DND-41 (cell line): ENCODE measurements around the gene MYO1D.

ENCODE experiments used
- ATAC-seq: fragments of 200-7000 bp; cut with Tn5 transposase; 3 replicates; pipeline ENCODE4 v1.9.1; 2021; ENCODE audit warnings: low read depth; ENCODE audit not compliant: insufficient read depth
- DNase-seq: peaks from one replicate; pipeline ENCODE4 v3.0.0-alpha.2; 2020
- H2AFZ ChIP-seq: 2 replicates; pipeline ENCODE4 v1.6.0; 2012; ENCODE audit warnings: low read depth, low read length
- H3K27ac ChIP-seq: 2 replicates; pipeline ENCODE4 v1.5.1; 2012; ENCODE audit warnings: low read length, inconsistent platforms
- H3K27me3 ChIP-seq: fragments of 200-600 bp; sonication (generic); 2 replicates; pipeline ENCODE4 v1.6.0; 2012; ENCODE audit warnings: low read length, mild to moderate bottlenecking, inconsistent platforms; ENCODE audit not compliant: insufficient read depth, poor library complexity
- H3K36me3 ChIP-seq: 2 replicates; pipeline ENCODE4 v1.5.1; 2012; ENCODE audit warnings: low read length, inconsistent platforms; ENCODE audit not compliant: insufficient read depth
- H3K4me1 ChIP-seq: 2 replicates; pipeline ENCODE4 v1.5.1; 2012; ENCODE audit warnings: mild to moderate bottlenecking, low read length; ENCODE audit not compliant: insufficient read depth
- H3K4me2 ChIP-seq: 2 replicates; pipeline ENCODE4 v1.6.0; 2012; ENCODE audit warnings: mild to moderate bottlenecking, moderate library complexity, low read length, inconsistent platforms; ENCODE audit not compliant: insufficient read depth
- H3K4me3 ChIP-seq, 2 experiments: fragments of 200-600 bp in 1 of 2; shearing (Covaris generic) in 1 of 2; 2 replicates each; pipeline ENCODE4 v1.5.1; 2012 to 2016; ENCODE audit warnings: inconsistent platforms in 2 of 2, low read length in 2 of 2, mild to moderate bottlenecking in 2 of 2, low read depth in 1 of 2, moderate library complexity in 1 of 2
- H3K79me2 ChIP-seq: 2 replicates; pipeline ENCODE4 v1.6.0; 2012; ENCODE audit warnings: low read length, inconsistent platforms; ENCODE audit not compliant: insufficient read depth
- H3K9ac ChIP-seq: 2 replicates; pipeline ENCODE4 v1.6.0; 2012; ENCODE audit warnings: low read depth, mild to moderate bottlenecking, inconsistent platforms, low read length, moderate library complexity
- H3K9me3 ChIP-seq: 2 replicates; pipeline ENCODE4 v1.5.1; 2012; ENCODE audit warnings: low read length, moderate library complexity, mild to moderate bottlenecking, inconsistent platforms; ENCODE audit not compliant: insufficient read depth, severe bottlenecking
- H4K20me1 ChIP-seq: 2 replicates; pipeline ENCODE4 v1.6.0; 2012; ENCODE audit warnings: low read length; ENCODE audit not compliant: insufficient read depth
- EZH2 ChIP-seq: IDR thresholded peaks from 3 replicates; pipeline ENCODE4 v1.6.1; 2012; ENCODE audit warnings: borderline replicate concordance, low read depth, mild to moderate bottlenecking, moderate library complexity, low read length, inconsistent platforms; ENCODE audit not compliant: severe bottlenecking
- TF ChIP-seq, protein P1 (sequence below): IDR thresholded peaks from 2 replicates; pipeline ENCODE4 v1.5.1; 2012; ENCODE audit warnings: borderline replicate concordance, low read length, moderate library complexity, mild to moderate bottlenecking; ENCODE audit not compliant: poor library complexity, severe bottlenecking; ENCODE audit errors: extremely low read depth

Gene MYO1D

DNA sequence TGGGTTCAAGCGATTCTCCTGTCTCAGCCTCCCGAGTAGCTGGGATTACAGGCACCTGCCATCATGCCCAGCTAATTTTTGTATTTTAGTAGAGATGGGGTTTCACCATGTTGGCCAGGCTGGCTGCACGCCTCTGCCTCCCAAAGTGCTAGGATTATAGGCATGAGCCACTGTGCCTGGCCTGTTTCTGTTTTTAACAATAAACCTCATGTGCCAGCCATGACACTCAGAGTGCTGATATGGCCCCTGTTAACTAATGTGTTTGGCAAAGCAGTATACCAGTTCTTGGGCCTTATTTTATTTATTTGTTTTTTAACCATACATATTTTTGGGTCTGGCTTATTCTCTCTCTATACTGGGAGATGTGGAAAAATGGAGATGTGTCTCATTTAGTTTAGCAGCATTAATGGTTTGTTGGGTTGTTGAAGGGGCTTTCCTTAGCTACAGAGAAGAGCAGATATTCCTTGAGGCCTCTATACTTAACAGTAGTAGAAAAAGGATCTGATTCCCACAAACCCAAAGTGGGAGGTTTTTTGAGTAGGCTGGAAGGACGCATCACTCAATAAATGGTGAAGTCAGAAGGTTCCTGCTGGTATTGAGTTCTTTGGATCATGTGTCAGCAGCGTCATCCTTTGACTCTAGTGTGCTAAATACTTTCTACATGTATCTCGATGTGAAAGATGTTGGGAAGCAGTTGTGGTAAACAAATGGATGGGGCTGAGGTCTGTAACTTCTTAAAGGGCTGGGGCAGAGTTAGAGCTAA lies 406.3 kb downstream of the MYO1D start:
- no peak overlapping the region for H3K4me2 ChIP-seq
- TF ChIP-seq, protein P1, sequence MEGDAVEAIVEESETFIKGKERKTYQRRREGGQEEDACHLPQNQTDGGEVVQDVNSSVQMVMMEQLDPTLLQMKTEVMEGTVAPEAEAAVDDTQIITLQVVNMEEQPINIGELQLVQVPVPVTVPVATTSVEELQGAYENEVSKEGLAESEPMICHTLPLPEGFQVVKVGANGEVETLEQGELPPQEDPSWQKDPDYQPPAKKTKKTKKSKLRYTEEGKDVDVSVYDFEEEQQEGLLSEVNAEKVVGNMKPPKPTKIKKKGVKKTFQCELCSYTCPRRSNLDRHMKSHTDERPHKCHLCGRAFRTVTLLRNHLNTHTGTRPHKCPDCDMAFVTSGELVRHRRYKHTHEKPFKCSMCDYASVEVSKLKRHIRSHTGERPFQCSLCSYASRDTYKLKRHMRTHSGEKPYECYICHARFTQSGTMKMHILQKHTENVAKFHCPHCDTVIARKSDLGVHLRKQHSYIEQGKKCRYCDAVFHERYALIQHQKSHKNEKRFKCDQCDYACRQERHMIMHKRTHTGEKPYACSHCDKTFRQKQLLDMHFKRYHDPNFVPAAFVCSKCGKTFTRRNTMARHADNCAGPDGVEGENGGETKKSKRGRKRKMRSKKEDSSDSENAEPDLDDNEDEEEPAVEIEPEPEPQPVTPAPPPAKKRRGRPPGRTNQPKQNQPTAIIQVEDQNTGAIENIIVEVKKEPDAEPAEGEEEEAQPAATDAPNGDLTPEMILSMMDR = no peak
- no peak for TF ChIP-seq EZH2
- H3K79me2 ChIP-seq = peaks cover 37% of the 10 kb centered on the region
- no peak for ATAC-seq
- H2AFZ ChIP-seq = no peak overlapping the region
- H3K27me3 ChIP-seq = no peaks in the 10 kb centered on the region
- H3K4me1 ChIP-seq = no peaks in the 10 kb centered on the region
- peaks cover 97% of the 10 kb centered on the region for H3K36me3 ChIP-seq
- DNase-seq = no peak
- H3K9me3 ChIP-seq = no peaks in the 10 kb centered on the region
- peaks cover 29% of the 10 kb centered on the region; the same call in 1 of the 2 replicates for H4K20me1 ChIP-seq
- no peak overlapping the region for H3K27ac ChIP-seq
- H3K4me3 ChIP-seq = no peak overlapping the region
- no peak overlapping the region for H3K9ac ChIP-seq

GRCh38 chr17:32467949-32468348 lies 409.0 kb downstream of the MYO1D start:
- H2AFZ ChIP-seq = no peak overlapping the region
- ATAC-seq (no peak), DNase-seq (no peak)
- H3K9me3 ChIP-seq = no peaks in the 10 kb centered on the region
- H3K4me1 ChIP-seq = no peaks in the 10 kb centered on the region
- H3K27ac ChIP-seq = no peak overlapping the region
- H3K9ac ChIP-seq = no peak overlapping the region
- H3K27me3 ChIP-seq = no peaks in the 10 kb centered on the region
- H3K4me2 ChIP-seq = no peak overlapping the region
- no peak for TF ChIP-seq EZH2
- TF ChIP-seq, protein P1 = no peak
- peaks cover 95% of the 10 kb centered on the region for H3K36me3 ChIP-seq
- peaks cover 54% of the 10 kb centered on the region for H3K79me2 ChIP-seq
- no peak overlapping the region for H3K4me3 ChIP-seq
- H4K20me1 ChIP-seq = peaks cover 38% of the 10 kb centered on the region; the same call in 1 of the 2 replicates

- Histone ChIP-seq H3K27me3 (no peaks in the 10 kb centered on the region), H3K36me3 (peaks cover 97% of the 10 kb centered on the region), H4K20me1 (peaks cover 44% of the 10 kb centered on the region; the same call in 1 of the 2 replicates), H3K9ac (no peak overlapping the region), H3K4me3 (no peak overlapping the region), H2AFZ (no peak overlapping the region), H3K4me2 (no peak overlapping the region), H3K9me3 (no peaks in the 10 kb centered on the region), H3K79me2 (peaks cover 74% of the 10 kb centered on the region), H3K4me1 (no peaks in the 10 kb centered on the region), H3K27ac (no peak overlapping the region)
- ATAC-seq = no peak
- TF ChIP-seq, protein P1 = no peak
- TF ChIP-seq EZH2 = no peak
- DNase-seq = no peak
Observed at GRCh38 chr17:32464374-32464773, 412.6 kb downstream of the MYO1D start.
